ENCODE data around the gene FLVCR2. TPM values are rescaled to one million over a fixed set of nuclear protein-coding genes. Genes with fewer than 3 reads are reported as not detected.

FLVCR2 gene, protein sequence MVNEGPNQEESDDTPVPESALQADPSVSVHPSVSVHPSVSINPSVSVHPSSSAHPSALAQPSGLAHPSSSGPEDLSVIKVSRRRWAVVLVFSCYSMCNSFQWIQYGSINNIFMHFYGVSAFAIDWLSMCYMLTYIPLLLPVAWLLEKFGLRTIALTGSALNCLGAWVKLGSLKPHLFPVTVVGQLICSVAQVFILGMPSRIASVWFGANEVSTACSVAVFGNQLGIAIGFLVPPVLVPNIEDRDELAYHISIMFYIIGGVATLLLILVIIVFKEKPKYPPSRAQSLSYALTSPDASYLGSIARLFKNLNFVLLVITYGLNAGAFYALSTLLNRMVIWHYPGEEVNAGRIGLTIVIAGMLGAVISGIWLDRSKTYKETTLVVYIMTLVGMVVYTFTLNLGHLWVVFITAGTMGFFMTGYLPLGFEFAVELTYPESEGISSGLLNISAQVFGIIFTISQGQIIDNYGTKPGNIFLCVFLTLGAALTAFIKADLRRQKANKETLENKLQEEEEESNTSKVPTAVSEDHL
- total RNA-seq = 20.9 TPM

DNA sequence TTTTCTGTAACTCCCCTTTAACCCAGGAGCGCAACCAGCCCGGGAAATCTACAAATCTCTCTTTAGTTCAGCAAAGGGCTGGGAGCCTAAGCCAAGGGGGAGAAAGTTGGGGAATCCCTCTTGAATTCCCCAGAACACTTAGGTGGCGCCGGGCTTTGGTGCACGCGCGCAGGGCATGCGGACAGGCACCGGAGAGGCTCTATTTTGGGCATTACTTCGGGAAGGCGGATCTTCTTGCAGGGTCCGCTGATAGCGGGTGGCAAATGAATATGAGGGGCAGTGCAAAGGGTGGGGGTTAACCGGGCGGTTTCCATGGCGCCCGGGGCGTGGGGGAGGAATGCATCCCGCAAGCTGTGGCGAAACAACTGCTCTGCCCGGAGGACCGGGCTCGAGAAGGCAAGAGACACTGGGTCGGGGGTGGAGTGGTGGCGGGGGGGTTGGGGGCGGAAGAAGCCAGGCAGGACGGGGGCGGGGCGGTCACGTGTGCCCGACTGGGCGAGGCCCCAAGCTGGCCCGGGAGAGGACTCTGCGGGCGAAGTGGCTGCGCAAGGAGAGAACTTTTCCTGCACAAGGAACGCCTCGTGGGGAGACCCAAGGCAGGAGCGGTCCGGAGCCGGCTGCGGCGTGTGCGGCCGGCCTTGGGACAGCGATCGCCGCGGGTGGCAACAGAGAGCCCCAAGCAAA is at the start of gene FLVCR2:
Gene FLVCR2, plus strand, starts transcription at position 519 of the 684 bp plus-strand sequence. CDS start 353 bp downstream, outside the sequence.
- DNase-seq (ENCODE audit: low spot score) (peak; percentile 93), ATAC-seq (peak; percentile 74)

DNA sequence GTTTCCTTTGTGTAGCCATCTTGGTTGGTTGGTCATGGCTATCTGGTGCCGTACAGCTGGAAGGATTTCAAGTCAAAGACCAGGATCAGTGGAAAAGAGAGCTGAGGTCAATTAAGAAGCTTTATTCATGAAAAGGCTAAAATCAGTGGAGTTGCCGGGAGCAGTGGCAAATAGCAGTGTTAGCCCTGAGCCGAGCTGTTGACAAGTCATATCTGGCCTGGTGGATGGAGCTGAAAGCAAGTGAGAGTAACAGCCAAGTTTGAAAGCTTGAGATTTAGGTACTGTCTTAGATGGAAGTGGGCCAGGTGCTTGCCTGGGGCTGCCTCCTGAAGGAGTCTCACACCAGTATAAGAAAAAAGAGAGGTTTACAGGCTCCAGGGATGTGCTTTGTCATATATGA is 47.2 kb upstream of the FLVCR2 start:
- ATAC-seq (no peak), DNase-seq (ENCODE audit: low spot score) (no peak)

DNA sequence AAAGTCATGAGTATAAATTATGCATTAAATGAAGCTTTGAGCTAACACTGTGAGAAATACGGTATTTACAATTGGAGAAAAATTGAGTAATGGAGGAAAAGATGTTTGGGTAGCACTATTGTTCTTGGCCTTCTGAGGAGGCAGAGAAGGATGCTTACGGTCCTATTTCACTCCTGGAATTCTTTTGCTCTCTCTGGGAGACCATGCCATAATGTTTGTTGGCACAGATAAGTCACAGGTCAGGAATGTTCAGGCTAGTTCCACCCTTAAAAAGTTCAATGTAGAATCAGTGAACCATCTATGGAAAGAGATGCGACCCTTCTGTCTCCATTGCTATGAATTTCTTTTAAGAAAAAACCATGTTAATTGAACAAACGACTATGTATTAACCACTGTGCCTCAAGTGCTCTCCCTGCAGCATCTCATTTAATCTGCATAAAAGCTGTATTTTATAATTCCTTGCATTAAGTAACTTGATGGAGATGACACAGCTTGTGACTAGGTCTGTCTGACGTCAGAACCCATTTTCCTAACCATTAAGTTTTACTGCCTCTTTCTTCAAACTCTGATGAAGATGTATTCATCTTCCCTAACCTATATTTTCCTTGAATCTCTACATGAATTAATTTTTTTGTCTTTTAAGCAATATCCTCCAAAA is 46.6 kb upstream of the FLVCR2 start:
- ATAC-seq = no peak
- DNase-seq (ENCODE audit: low spot score) = no peak

DNA sequence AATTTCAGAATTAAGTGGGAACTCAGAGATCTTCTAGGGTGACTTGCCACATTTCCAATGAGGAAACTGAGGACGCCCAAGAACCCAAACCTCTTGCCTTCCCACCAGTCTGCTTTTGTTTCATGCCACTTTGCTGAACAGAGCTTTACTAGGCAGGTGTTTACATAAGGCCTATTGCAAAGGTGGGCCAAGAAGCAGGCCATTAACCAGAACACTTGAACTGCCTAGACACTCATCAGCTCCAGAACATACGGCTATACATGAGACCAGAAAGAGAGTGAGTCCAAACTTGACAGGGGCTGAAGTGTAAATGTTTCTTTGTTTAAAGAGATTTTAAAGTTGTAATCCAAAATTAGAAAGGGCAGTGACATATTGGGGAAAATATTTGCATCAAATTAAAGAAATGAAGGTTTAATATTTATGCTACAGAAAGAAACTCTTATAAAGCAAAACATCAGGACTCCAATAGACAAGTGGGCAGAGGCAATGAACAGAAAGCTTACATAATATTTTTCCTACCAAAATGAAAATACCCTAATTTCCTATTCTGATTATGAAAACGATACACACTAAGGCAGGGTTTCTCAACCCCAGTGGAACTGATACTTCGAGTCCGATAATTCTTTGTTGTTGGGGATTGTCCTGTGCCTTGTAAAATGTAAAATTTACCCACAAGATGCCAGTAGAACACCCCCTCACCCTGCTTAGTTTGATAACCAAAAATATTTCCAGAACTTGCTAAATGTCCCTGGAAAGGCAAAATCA is 44.4 kb upstream of the FLVCR2 start:
- no peak for ATAC-seq
- DNase-seq (ENCODE audit: low spot score) = no peak

DNA sequence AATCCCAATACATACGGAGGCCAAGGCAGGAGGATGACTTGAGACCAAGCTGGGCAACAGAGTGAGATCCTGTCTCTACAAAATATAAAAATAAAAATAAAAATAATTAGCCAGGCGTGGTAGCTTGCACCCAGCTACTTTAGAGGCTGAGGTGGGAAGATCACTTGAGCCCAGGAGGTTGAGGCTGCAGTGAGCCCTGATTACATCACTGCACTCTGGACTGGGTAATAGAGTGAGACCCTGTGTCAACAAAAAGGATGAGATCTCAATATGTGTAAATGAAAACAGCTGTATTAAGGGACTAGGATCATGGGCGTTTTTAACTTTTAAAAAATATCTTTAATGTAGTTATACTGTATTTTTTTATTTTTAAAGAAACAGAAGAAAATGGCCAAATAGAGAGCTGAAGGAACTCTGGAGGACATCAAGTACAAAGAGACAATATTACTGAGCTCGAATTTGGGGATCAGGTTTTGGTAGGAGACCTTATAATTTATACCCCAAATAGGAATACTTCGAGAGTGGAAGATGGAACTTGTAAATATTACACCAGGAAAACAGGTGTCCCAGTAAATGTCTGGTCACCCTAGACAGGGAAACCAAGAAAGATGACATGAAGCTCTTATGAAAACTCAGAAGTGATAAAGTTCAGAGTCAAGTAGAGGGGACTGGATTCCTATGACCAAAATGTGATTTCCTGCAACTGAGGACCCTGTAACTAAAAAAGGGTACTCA is 43.1 kb upstream of the FLVCR2 start:
- no peak for ATAC-seq

DNA sequence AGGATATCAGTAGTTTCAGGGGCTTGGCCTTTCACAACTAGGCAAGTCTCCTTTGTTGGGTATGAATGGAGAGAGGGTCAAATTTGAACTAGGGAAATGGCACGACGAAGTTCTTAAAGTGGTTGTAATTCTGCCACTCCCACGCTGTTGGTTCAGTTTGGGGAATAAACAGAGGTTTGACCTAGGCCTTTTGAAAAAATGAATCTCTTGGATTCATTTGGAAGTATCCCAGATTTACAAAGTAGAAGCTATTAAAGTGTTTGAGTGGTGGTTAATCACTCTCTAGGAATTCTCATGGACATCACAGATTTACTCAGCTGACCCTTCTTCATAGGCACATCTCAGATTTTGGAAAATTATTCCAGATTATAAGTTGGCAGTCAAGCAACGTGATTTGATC is 41.3 kb upstream of the FLVCR2 start:
- no peak for DNase-seq (ENCODE audit: low spot score)
- ATAC-seq = no peak

More for the DNA sequence above, 43.1 kb upstream of the FLVCR2 start:
- no peak for DNase-seq (ENCODE audit: low spot score)

DNA sequence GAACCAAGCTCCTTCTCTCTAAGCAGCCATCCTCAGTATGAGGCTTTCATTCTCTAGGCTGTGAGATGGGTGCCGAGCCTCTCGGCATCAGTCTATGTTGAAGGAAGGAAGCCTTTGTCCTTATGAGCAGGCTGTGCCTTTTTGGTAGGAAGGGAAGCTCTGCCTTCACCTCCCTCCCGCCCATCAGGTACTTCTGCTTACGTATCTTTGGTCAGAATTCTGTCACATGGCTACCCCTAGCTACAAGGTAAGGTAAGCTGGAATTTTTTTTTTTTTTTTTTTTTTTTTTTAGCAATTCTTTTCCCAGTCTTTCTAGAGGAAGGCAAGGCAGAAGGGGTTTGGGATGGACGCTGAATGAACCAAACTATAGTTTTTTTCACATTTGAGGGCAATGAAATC is 39.3 kb upstream of the FLVCR2 start:
- DNase-seq (ENCODE audit: low spot score) (no peak), ATAC-seq (no peak)

DNA sequence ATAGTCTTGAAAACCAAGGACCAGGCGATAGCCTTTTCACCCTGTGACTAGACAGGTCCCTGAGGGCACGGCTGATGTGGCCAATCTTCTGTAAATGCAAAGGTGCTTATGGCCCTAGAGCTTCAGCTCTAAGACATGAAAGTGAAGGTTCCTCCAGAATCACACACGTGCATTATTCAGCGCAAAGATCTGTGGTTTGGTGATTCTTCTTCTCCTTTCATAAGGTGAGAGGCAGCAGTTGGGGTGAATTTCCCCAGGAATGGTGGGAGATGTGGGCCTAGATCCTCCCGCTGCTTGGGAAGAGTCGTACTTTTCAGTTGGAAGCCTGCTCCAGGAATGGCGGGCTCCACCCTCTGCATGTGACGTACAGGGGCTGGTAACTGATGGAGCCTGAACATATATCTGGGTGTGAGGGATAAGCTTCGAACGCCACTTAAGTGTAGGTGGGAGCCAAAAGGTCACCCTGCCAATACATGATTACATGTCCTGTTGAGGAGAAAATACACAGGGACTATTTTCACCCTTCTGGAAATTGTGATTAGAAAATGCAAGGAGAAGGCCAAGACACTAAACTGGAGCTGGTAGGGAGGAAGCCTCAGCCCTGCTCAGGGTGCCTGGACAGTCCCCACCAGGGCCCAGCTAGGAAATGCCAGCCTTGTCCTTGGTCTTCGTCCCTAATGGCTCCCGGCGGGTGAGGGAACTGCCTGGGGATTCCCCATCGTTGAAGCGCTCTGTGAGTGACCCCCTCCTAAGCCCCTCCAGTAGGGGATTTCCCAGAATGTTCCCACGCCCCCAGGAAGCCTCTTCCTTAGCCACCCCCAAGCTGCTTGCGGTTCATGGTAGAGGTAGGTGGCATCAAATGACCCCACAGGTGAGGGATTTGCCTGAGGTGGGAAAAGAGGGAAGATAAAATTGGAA is 38.6 kb upstream of the FLVCR2 start:
- ATAC-seq (no peak), DNase-seq (ENCODE audit: low spot score) (no peak)

DNA sequence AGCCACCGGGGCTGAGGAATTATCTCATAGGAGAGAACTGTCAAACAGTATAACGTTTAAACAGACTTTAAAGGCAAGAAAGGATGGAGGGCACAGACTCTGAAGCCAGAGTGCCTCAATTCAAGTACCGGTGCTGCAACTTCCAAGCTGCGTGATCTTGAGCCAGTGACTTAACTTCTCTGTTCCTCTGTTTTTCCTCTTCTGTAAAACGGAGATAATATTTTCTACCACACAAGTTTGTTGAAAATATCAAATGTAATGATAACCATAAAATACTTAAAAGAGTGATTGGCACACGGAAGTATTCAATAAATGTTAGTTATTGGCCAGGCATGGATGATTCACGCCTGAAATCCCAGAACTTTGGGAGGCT is 38.0 kb upstream of the FLVCR2 start:
- no peak for DNase-seq (ENCODE audit: low spot score)
- no peak for ATAC-seq

DNA sequence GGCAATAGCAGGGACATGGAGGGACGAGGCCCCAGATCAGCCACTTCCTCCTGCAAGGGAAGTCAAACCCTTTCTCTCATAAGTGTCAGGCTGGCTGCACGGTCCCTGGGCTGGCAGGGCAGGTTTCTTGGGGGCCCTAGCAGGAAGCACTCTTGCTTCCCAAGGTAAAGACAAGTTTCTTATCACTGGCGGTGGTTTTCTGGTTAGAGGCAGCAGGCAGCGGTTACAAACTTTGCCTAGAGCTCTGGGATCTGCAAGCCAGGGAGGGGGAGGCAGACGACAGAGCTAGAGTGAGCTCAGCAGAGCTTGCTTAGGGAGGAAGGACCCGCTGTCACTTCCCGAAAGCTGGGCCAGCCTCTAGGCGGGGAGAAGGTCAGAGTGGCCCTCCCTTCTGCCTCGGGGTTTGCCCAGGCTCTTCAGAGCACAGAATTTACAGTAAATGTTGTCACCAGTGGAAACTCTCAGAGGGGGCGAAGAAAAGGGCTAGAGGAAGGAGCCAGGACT is 35.8 kb upstream of the FLVCR2 start:
- ATAC-seq (peak; percentile 72), DNase-seq (ENCODE audit: low spot score) (no peak)

DNA sequence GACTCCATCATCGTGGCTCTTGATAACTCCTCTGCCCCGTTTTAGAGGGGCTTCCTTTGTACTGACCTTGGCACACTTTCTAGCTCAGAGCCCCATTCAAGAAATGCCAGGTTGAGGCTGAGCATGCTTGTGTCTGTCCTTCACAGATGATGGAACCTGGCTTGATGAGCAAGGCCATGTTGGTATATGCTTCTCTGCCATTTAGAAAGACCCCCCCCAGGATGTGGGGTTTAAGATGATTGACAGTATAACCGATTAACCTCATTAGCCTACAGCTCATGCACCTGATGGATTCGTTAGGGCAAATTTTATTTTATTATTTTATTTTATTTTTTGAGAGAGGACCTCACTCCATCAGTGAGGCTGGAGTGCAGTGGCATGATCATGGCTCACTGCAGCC is 35.2 kb upstream of the FLVCR2 start:
- DNase-seq (ENCODE audit: low spot score) (no peak), ATAC-seq (no peak)

DNA sequence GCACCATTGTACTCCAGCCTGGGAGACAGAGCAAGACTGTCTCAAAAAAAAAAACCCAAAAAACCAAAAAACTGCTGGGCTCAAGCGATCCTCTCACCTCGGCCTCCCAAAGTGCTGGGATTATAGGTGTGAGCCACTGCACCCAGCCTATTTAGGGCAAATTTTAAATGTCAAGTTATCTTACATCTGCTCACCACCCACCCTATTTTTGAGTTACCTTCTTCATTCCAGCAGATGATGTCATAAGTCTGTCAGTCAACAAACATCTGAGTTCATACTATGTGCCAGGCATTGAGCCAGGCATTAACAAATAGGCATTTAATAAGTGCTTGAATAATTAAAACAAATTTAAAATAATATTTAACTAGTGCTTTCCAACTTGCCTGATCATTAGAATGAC is 34.6 kb upstream of the FLVCR2 start:
- ATAC-seq (no peak), DNase-seq (ENCODE audit: low spot score) (no peak)

DNA sequence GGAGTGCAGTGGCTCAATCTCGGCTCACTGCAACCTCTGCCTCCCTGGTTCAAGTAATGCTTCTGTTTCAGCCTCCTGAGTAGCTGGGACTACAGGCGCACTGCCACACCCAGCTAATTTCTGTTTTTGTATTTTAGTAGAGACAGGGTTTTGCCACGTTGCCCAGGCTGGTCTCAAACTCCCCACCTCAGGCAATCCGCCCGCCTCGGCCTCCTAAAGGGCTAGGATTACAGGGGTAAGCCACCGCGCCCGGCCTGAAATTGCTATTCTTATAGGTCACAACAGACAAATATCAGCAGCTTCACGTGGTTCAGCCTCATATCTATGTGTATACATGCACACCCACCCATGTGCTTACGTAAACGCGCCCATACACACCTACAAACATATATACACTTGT is 32.5 kb upstream of the FLVCR2 start:
- DNase-seq (ENCODE audit: low spot score) (no peak), ATAC-seq (no peak)

DNA sequence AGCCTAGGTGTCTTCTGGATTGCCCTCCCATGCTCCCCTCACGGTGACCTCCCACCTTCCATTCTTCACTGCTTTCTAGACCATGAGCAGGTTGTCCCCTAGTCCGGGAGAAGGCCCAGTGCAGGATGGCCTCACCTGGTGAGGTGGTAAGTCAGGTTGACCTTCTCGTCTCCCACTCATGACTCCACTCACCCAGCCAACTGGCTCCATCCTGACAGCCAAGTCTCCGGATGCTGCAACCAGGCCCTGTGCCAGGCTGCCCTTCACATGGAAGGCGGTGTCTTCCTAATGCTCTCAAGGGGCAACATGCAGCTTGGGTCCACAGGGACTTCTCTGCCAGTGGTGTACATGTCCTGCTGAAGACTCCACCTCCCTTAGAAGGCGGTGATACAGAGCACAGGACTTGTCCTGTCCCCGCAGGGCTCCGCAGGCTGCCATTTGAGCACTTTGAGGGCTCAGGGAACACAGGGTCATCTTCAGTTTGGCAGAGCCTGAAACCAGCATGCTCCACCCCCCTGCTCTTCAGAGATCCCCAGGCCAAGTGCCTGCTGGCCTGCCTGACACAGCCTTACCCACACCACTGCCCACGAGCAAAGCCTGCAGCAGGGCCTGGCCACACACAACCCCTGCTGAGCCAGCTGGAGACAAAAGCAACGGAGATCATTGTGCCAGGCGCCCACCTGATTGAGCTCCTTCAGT is 30.7 kb upstream of the FLVCR2 start:
- ATAC-seq = peak; percentile 81
- no peak for DNase-seq (ENCODE audit: low spot score)

DNA sequence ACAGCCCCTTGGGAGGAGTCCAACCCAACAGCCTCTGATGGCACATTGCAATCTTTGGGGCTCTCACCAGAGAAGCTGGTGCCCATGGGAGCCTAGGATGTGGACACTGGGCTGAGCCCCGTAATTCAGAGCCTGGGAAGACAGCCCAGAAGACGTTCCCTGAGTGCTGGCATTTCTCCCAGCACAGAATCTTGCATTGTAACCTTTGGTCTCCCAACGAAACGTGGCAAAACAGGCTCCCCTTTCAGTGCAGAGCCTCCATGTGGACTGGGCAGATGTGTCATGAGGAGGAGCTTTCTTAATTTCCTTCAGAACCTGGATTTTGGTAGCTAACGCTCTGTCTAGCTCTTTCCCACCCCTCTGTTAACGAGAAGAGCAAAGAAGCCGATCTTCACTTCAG is 29.9 kb upstream of the FLVCR2 start:
- peak; percentile 62 for ATAC-seq
- DNase-seq (ENCODE audit: low spot score) = no peak

DNA sequence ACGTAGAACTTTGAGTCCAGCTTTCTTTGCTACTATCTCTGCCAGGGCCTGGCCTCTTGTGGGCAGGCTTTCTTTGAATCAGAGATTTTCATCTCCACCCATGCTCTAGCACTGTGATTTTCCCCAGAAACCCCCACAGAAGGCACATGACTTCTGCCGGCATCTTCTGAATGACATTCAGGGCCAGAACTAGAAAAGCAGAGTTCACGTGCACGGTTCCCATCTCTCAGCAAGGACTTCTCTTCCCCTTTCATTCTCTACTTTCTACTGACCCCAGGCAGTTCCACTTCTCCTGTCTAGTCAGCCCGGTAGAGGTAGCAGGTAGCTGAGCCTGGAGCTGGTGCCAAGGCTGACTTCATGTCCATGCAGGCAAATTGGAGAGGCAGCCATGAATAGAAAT is 29.3 kb upstream of the FLVCR2 start:
- ATAC-seq (no peak), DNase-seq (ENCODE audit: low spot score) (no peak)

DNA sequence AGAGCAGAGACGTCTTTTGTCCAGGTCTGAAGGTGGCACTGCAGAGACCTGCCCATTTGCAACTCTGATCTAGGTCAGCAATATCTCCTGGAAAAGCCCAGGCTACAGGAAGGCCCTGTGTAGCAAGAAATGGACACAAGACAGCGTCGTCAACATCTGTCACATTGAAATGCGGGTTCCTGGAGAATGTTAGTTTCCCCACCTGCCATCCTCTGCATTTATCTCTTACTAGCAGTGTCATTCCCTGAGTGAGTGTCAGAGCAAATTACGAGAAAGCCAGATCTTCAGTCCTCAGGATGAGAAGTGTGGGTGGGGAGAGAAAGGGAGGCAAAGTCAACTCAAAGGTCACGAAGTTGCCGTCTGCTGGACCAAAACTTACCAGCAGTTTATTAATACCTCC is 27.4 kb upstream of the FLVCR2 start:
- ATAC-seq = no peak

DNA sequence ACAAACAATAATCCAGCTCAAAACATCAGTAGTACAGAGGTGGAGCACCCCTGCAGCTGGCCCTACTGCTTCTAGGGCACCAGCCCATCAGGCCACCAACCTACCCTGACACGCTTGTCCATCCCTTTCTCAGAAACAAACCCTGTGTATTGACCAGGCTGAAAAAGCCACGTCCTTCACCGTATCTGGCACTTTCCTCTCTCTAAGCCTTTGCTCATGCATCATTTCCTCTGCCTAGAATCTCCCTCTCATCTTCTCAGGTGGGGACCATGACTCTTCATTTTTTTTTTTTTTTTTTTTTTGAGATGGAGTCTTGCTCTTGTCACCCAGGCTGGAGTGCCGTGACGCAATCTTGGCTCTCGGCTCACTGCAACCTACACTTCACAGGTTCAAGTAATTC is 25.3 kb upstream of the FLVCR2 start:
- no peak for ATAC-seq
- DNase-seq (ENCODE audit: low spot score) = no peak

More for the DNA sequence above, 27.4 kb upstream of the FLVCR2 start:
- no peak for DNase-seq (ENCODE audit: low spot score)

All from left lobe of liver (tissue), 2 donors.